Pons (tissue), 1 donor: ENCODE data around the gene BCR.
A peak's percentile ranks its signal among the peaks of the same experiment; 100 is the strongest.

Source experiments
- DNase-seq: peaks from one replicate; pipeline ENCODE4 v3.0.0-alpha.2; 2016; ENCODE audit warnings: low spot score

The BCR gene

GRCh38 chr22:23151827-23152226 is 28.5 kb upstream of the BCR start:
- DNase-seq: no peak

GRCh38 chr22:23152238-23153114 is 27.8 kb upstream of the BCR start:
- DNase-seq: no peak

GRCh38 chr22:23153994-23154393 is 26.3 kb upstream of the BCR start:
- no peak for DNase-seq

GRCh38 chr22:23154461-23154860 is 25.8 kb upstream of the BCR start:
- no peak for DNase-seq

GRCh38 chr22:23155143-23155542 is 25.2 kb upstream of the BCR start:
- DNase-seq: no peak

- DNase-seq: no peak
Measured at GRCh38 chr22:23155831-23156230, 24.5 kb upstream of the BCR start.

- no peak for DNase-seq
Measured at GRCh38 chr22:23156286-23156685, 24.0 kb upstream of the BCR start.

- DNase-seq: no peak
Measured at GRCh38 chr22:23157560-23158515, 22.5 kb upstream of the BCR start.

GRCh38 chr22:23158516-23159290 is 21.6 kb upstream of the BCR start:
- DNase-seq: no peak

- DNase-seq: no peak
Measured at GRCh38 chr22:23159291-23159630, 21.0 kb upstream of the BCR start.

GRCh38 chr22:23161029-23161428 is 19.3 kb upstream of the BCR start:
- DNase-seq: no peak

- no peak for DNase-seq
Measured at GRCh38 chr22:23161574-23161973, 18.7 kb upstream of the BCR start.

GRCh38 chr22:23163665-23164064 is 16.6 kb upstream of the BCR start:
- peak; percentile 86 for DNase-seq

- DNase-seq: no peak
Measured at GRCh38 chr22:23164091-23164490, 16.2 kb upstream of the BCR start.

GRCh38 chr22:23166042-23166831 is 14.1 kb upstream of the BCR start:
- DNase-seq: no peak

- DNase-seq: no peak
Measured at GRCh38 chr22:23166841-23167616, 13.3 kb upstream of the BCR start.

- no peak for DNase-seq
Measured at GRCh38 chr22:23168391-23169042, 11.8 kb upstream of the BCR start.

- DNase-seq: no peak
Measured at GRCh38 chr22:23169043-23169406, 11.3 kb upstream of the BCR start.

- DNase-seq: no peak
Measured at GRCh38 chr22:23175817-23176644, 4.3 kb upstream of the BCR start.
